Activated CD8-positive, alpha-beta T cell treated with anti-CD3 and anti-CD28 coated beads, Interleukin-2, amount 10 ng/mL, durations not matched to agents 7 days and 5 days (primary cell): ENCODE results near the gene EPB41L4B. TPM values are rescaled to one million over a fixed set of nuclear protein-coding genes. Genes with fewer than 3 reads are reported as not detected.

ENCODE experiments used
- ATAC-seq: fragments of 150-1000 bp; cut with Tn5 transposase; one replicate; pipeline ENCODE4 v1.10.0; 2021; ENCODE audit warnings: moderate library complexity
- CTCF ChIA-PET: fragments of 350-600 bp; sonication (Branson Sonifier 250); formaldehyde crosslinking; loops from one replicate; lab custom pipeline; 2021; ENCODE audit warnings: antibody characterized with exemption; lab: Charles Lee
- POLR2A ChIA-PET: fragments of 350-600 bp; sonication (Branson Sonifier 250); formaldehyde crosslinking; loops from one replicate; lab custom pipeline; 2021; ENCODE audit warnings: antibody characterized with exemption; lab: Charles Lee
- DNase-seq: peaks from one replicate; pipeline ENCODE4 v3.0.0-alpha.2; 2020
- H3K27ac Mint-ChIP-seq: one replicate; pipeline ENCODE4 v1.8.0; 2021; ENCODE audit warnings: mild to moderate bottlenecking, mixed read lengths
- H3K27me3 Mint-ChIP-seq: one replicate; pipeline ENCODE4 v1.8.0; 2021; ENCODE audit warnings: low read depth, mixed read lengths
- H3K36me3 Mint-ChIP-seq: one replicate; pipeline ENCODE4 v1.8.0; 2021; ENCODE audit warnings: low read depth, mixed read lengths
- H3K4me1 Mint-ChIP-seq: one replicate; pipeline ENCODE4 v1.8.0; 2021; ENCODE audit warnings: low read depth, mixed read lengths
- H3K4me3 Mint-ChIP-seq: one replicate; pipeline ENCODE4 v1.8.0; 2021; ENCODE audit warnings: mild to moderate bottlenecking, mixed read lengths
- H3K9me3 Mint-ChIP-seq: one replicate; pipeline ENCODE4 v1.8.0; 2022; ENCODE audit warnings: mixed read lengths; ENCODE audit not compliant: insufficient read depth
- total RNA-seq, 2 experiments: library from RNA; stranded (reverse); gene quantifications; one replicate each; pipeline ENCODE4 v1.2.3, GENCODE V29; 2021

Gene EPB41L4B
- total RNA-seq, 2 experiments from 2014 or later, result not detected

DNA sequence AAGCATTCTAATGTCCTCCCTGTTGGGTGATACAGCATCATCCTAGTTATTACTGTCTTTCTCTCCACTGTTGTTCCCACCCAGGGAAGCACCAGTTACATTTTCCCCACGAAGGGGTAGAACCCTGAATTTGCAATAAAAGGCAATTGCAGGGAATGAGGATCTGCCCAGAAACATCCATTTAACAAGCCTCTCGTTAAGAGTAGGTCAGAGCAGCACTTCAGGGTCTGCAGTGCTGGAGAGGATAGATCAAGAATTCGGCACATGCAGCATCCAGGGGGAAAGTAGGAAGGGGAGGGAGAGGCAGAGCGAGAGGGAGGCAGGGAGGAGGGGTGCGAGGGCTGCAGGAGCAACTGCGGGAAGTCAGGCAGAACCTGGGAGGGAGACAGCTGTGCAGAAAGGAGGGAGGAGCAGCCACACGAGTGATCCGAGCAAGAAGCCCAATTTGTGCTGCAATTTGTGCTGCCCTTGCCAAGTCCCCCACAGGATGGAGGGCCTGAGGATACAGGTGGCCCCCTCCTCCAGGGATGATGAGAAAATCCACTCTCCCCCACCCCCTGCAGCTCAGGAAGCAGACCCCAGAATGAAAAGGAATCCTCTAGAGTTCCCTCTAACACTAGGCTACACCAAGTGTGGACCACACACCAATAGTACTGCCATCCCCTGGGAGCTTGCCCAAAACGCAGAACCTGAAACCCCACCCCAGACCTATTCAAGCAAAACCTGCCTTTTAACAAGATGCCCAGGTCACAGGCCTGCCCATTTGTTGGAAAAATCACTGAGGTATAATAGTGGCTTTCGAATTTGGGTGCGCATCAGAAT is 62.2 kb downstream of the EPB41L4B start:
- no peaks in the 10 kb centered on the region for H3K4me1 Mint-ChIP-seq
- no peak overlapping the region for H3K27ac Mint-ChIP-seq
- ChIA-PET POLR2A (no interaction called here), CTCF (interaction anchor here (0.7 kb wide), 1 partner anchor 22 kb away, joined by 3 read pairs; no protein-coding TSS in a partner anchor)
- peaks cover 6% of the 10 kb centered on the region for H3K27me3 Mint-ChIP-seq
- no peak for DNase-seq
- no peaks in the 10 kb centered on the region for H3K36me3 Mint-ChIP-seq
- H3K4me3 Mint-ChIP-seq, result no peak overlapping the region
- no peak for ATAC-seq
- H3K9me3 Mint-ChIP-seq, result no peaks in the 10 kb centered on the region

DNA sequence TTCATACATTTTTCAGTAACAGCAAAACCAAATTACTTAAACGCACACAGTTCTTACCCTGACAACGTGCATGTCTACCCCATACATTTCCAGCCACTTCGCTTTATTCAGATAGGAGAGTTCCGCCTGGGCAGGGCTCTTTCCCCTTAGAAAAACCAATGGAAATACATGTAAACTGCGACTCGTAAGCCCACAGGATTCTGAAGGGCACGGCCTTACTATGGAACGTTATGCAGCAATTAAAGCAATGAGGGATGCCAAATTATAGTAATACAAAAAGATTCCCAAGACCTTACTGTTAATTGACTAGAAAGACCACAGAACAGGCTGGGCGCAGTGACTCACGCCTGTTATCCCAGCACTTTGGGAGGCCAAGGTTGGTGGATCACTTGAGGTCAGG is 64.5 kb downstream of the EPB41L4B start:
- DNase-seq (no peak), ATAC-seq (no peak)
- Mint-ChIP-seq H3K27me3 (peaks cover 5% of the 10 kb centered on the region), H3K4me1 (no peaks in the 10 kb centered on the region), H3K36me3 (no peaks in the 10 kb centered on the region), H3K4me3 (no peak overlapping the region), H3K9me3 (no peaks in the 10 kb centered on the region), H3K27ac (no peak overlapping the region)
- CTCF ChIA-PET, result interaction anchor here (0.8 kb wide), 1 partner anchor 214 kb away, joined by 3 read pairs; no protein-coding TSS in a partner anchor
- POLR2A ChIA-PET, result no interaction called here

DNA sequence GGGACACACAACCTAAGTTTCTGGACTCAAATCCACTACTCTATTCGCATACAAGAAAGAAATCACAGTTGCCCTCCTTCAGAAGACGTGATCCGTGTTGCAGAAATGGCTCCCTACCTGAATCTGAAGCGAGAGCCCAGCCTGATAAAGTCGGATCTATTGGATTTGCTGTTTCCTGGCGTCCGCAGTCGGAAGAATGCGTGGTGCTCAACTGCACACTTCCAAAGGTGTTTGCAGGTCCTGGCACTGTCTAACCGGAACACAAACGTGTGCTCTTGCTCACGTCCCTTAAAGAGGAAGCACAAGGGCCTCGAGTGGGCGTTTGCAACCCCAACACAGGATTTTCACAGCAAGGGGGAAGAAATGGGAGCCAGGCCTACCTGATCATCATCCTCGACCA is 65.5 kb downstream of the EPB41L4B start:
- H3K4me1 Mint-ChIP-seq, result no peaks in the 10 kb centered on the region
- H3K27me3 Mint-ChIP-seq, result peaks cover 5% of the 10 kb centered on the region
- CTCF ChIA-PET, result interaction anchor here (0.8 kb wide), 1 partner anchor 215 kb away, joined by 3 read pairs; no protein-coding TSS in a partner anchor
- DNase-seq (no peak), ATAC-seq (no peak)
- no peak overlapping the region for H3K27ac Mint-ChIP-seq
- H3K9me3 Mint-ChIP-seq, result no peaks in the 10 kb centered on the region
- H3K4me3 Mint-ChIP-seq, result no peak overlapping the region
- POLR2A ChIA-PET, result no interaction called here
- no peaks in the 10 kb centered on the region for H3K36me3 Mint-ChIP-seq

DNA sequence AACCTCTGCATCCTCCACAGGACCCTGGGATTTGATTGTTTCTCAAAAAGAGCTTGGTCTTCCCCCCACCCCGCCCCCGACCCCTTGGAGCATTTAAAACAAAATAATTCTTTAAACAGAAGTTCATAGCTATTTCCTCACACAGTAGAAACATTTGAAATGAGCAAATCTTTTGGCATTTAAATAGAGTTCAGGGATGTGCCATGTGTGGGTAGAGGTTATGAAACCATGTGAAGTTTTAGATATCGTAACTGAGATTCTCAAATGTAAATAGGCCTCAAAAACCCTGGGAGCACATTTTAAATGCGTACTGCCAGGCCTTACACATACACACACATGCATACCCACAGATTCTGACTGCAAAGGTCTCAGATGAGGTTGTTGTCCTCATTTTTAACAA is 66.5 kb downstream of the EPB41L4B start:
- POLR2A ChIA-PET, result no interaction called here
- Mint-ChIP-seq H3K27ac (no peak overlapping the region), H3K9me3 (no peaks in the 10 kb centered on the region), H3K36me3 (no peaks in the 10 kb centered on the region), H3K27me3 (peaks cover 5% of the 10 kb centered on the region), H3K4me3 (no peak overlapping the region), H3K4me1 (no peaks in the 10 kb centered on the region)
- CTCF ChIA-PET, result no interaction called here
- no peak for DNase-seq
- no peak for ATAC-seq

DNA sequence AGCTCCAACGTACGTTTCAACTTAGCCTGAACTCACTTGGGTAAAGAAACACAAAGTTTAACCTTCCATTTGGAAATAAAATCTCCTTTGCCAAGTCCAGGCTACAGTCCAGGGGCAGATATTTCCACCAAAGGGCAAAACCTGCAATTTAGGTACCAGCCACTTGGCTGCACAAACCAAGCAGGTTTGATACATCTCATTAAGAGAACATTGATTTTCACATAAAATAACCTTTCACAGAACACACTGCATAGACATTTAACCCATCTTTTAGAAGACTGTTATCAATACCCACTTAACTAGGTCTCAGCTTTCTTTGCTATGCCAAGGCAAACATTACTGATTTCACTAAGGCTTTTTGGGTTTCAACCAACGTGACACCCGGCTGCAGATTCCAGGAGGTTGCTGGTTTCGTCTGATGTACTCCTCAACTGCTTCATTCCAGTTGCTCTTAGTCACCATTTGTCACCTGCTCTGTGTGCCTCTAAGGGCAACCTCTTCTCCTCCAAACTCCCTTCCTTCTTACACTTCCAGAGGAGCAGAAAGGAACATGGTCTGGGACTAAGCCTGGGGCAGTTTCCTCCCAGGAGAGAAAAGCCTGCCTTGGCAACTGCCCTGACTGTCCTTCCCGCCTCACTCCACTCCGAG is 67.1 kb downstream of the EPB41L4B start:
- no peaks in the 10 kb centered on the region for H3K9me3 Mint-ChIP-seq
- no peak for ATAC-seq
- ChIA-PET CTCF (no interaction called here), POLR2A (no interaction called here)
- no peak overlapping the region for H3K4me3 Mint-ChIP-seq
- DNase-seq, result no peak
- peaks cover 5% of the 10 kb centered on the region for H3K27me3 Mint-ChIP-seq
- no peaks in the 10 kb centered on the region for H3K4me1 Mint-ChIP-seq
- H3K36me3 Mint-ChIP-seq, result no peaks in the 10 kb centered on the region
- H3K27ac Mint-ChIP-seq, result no peak overlapping the region

DNA sequence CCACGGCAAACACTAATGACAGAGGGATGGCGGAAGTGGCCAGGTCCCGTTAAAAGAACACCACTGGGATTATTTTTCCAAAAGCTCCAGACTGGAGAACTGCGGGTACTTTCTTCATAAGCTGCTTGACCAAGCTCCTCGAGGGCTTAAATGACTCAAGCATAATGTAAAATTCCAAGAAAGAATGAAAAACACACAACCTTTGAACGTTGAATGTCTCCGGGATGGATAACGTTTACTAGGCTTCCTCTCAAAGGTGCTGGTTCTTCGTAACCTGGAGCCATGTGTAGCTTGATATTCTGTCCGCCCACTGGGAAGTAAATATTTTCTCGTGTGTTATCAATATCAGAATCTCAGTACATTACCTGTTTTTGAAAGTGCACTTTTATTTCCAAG is 67.6 kb downstream of the EPB41L4B start:
- no peaks in the 10 kb centered on the region for H3K9me3 Mint-ChIP-seq
- no peak for ATAC-seq
- no peak overlapping the region for H3K4me3 Mint-ChIP-seq
- CTCF ChIA-PET, result no interaction called here
- POLR2A ChIA-PET, result no interaction called here
- no peaks in the 10 kb centered on the region for H3K36me3 Mint-ChIP-seq
- peaks cover 5% of the 10 kb centered on the region for H3K27me3 Mint-ChIP-seq
- no peaks in the 10 kb centered on the region for H3K4me1 Mint-ChIP-seq
- H3K27ac Mint-ChIP-seq, result no peak overlapping the region
- DNase-seq, result no peak

DNA sequence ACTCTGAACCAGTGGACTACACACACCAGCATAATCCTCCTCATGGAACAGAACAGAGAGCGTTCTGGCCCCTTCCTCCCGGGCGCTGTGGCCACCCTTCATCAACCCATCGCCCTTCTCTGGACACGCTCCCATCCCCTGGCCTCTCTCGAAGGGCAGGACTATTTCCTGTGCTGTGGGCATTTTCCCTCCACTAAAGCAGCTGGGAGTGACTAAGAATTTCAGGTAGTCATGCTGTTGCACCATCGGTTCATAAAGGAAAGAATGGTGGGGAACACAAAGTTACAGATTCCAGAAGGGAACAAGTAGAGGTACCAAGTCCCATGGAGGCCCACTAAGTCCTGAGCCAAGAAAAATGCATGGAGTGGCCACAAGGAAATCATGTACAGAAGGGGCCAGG is 68.6 kb downstream of the EPB41L4B start:
- Mint-ChIP-seq H3K4me3 (no peak overlapping the region), H3K36me3 (no peaks in the 10 kb centered on the region), H3K4me1 (no peaks in the 10 kb centered on the region), H3K27ac (no peak overlapping the region), H3K27me3 (peaks cover 5% of the 10 kb centered on the region), H3K9me3 (no peaks in the 10 kb centered on the region)
- ATAC-seq (no peak), DNase-seq (no peak)
- ChIA-PET CTCF (interaction anchor here (0.8 kb wide), 1 partner anchor 11 kb away, joined by 3 read pairs; no protein-coding TSS in a partner anchor), POLR2A (no interaction called here)

DNA sequence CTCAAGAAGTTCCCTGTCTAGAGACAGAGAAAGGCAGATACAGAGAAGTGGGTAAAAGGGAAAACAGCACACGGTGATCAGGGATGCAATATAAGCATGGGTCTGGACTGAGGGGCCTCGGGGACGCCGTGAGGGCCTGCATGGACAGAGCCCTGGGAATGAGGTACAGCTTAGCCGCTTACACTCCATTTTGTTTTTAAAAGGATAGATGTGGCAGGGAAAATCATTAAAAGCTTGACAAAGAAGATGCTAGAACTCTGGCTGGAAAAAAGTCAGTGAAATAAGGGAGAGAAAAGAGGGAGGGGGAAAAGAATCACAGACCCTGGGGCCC is 69.1 kb downstream of the EPB41L4B start:
- ATAC-seq (no peak), DNase-seq (no peak)
- ChIA-PET CTCF (interaction anchor here (0.8 kb wide), 1 partner anchor 11 kb away, joined by 3 read pairs; no protein-coding TSS in a partner anchor), POLR2A (no interaction called here)
- Mint-ChIP-seq H3K9me3 (no peaks in the 10 kb centered on the region), H3K27me3 (no peaks in the 10 kb centered on the region), H3K36me3 (no peaks in the 10 kb centered on the region), H3K4me3 (no peak overlapping the region), H3K4me1 (no peaks in the 10 kb centered on the region), H3K27ac (no peak overlapping the region)

DNA sequence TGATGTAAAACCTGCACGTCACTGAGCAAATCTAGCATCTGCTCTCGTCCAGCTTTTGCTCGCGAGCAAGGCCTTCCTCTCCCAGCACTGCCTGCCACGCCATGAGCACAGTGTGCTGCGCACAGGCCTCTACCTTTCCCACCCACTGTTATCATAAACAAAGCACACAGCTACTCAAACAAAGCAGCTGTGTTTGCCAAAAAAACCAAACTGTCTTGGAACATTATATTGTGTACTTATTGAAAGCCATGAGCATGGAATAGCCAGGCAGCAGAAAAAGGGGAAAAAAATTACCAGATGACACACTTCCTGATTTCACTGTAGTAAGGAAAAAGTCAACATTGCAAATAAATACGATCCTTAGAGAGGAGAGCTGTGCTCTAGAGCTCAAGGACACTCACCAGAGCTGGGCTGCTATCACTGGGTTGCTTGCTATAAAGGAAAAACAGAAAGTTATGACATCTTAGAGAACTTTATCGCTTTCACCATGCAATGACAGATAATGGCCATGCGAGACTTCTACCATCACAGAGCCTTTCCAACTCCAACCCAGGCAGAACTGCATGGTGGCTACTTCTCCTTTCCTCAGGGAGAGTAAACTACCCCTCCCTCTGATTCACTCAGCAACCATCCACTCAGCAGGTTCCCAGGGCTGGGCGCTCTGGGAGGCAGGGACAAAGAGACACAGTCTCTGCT is 69.6 kb downstream of the EPB41L4B start:
- ChIA-PET POLR2A (no interaction called here), CTCF (interaction anchor here (0.8 kb wide), 1 partner anchor 10 kb away, joined by 3 read pairs; no protein-coding TSS in a partner anchor)
- DNase-seq, result no peak
- no peaks in the 10 kb centered on the region for H3K4me1 Mint-ChIP-seq
- no peak overlapping the region for H3K27ac Mint-ChIP-seq
- H3K4me3 Mint-ChIP-seq, result no peak overlapping the region
- ATAC-seq, result no peak
- H3K36me3 Mint-ChIP-seq, result no peaks in the 10 kb centered on the region
- H3K27me3 Mint-ChIP-seq, result no peaks in the 10 kb centered on the region
- H3K9me3 Mint-ChIP-seq, result no peaks in the 10 kb centered on the region

DNA sequence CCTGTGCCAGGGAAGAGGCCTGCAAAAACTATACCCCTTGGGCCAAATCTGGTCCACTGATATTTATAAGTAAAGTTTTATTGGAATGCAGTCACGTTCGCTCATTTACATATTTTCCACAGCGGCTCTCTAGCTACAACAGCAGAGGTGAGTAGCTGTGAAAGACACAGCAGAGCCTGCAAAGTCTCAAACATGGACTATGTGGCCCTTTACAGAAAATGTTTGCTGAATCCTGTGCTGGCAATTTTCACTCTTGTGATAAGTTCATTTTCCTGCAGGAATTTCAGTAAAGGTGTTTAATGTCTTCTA is 70.1 kb downstream of the EPB41L4B start:
- no peaks in the 10 kb centered on the region for H3K4me1 Mint-ChIP-seq
- POLR2A ChIA-PET, result no interaction called here
- no peaks in the 10 kb centered on the region for H3K9me3 Mint-ChIP-seq
- DNase-seq, result no peak
- H3K36me3 Mint-ChIP-seq, result no peaks in the 10 kb centered on the region
- CTCF ChIA-PET, result no interaction called here
- H3K27ac Mint-ChIP-seq, result no peak overlapping the region
- no peak overlapping the region for H3K4me3 Mint-ChIP-seq
- peaks cover 3% of the 10 kb centered on the region for H3K27me3 Mint-ChIP-seq
- ATAC-seq, result no peak

DNA sequence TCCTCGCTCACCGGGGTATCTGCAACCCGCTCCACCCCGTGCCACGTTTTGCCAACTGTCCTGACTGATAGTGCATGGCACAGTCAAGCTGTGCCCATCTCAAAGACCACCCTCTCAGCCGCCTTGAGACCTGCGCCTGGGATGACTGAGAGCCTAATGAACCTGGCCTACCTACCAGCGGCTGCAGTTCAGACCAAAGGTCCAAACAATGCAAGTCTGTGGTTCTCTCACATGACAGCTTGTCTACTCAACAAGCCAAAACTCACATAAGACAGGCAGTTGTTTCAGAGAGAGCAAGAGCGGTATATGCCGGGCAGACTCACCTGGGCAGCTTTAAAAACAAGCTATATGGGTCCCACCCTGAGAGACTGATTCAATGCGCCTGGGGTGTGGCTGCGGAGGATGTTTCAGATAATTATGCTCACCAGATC is 70.5 kb downstream of the EPB41L4B start:
- Mint-ChIP-seq H3K36me3 (no peaks in the 10 kb centered on the region), H3K4me1 (no peaks in the 10 kb centered on the region), H3K4me3 (no peak overlapping the region), H3K27me3 (peaks cover 7% of the 10 kb centered on the region), H3K27ac (no peak overlapping the region), H3K9me3 (no peaks in the 10 kb centered on the region)
- DNase-seq (no peak), ATAC-seq (no peak)
- ChIA-PET CTCF (no interaction called here), POLR2A (no interaction called here)

DNA sequence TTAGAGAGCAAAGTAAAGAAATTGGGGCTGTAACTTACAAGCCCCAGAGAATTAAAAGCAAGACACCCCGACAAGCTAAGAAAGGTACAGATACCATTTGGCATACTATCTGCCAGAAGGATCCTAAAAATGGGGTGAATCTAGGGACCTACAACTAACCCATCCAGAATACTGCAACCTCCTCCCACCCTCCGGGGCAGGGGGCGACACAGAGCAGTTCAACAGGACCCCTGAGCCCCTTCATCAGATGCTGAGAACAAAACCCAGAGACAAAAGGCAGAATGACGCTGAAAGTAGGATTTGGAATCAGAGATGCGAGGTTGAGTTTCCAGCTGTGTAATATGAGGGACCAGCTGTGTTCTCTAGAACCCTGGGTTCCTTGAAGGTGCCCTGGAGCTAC is 71.2 kb downstream of the EPB41L4B start:
- H3K27ac Mint-ChIP-seq, result no peak overlapping the region
- CTCF ChIA-PET, result no interaction called here
- no peaks in the 10 kb centered on the region for H3K36me3 Mint-ChIP-seq
- no peaks in the 10 kb centered on the region for H3K9me3 Mint-ChIP-seq
- ATAC-seq, result no peak
- no peak for DNase-seq
- peaks cover 8% of the 10 kb centered on the region for H3K27me3 Mint-ChIP-seq
- POLR2A ChIA-PET, result no interaction called here
- H3K4me1 Mint-ChIP-seq, result no peaks in the 10 kb centered on the region
- H3K4me3 Mint-ChIP-seq, result no peak overlapping the region
